Ishikawa (cell line): ENCODE data around the gene OSMR.

ENCODE experiments used
- CEBPB ChIP-seq: IDR thresholded peaks from 2 replicates; pipeline ENCODE4 v1.6.1; 2012
- CREB1 ChIP-seq: IDR thresholded peaks from 2 replicates; pipeline ENCODE4 v1.6.1; 2012; ENCODE audit warnings: low read depth
- EGR1 ChIP-seq: IDR thresholded peaks from 2 replicates; pipeline ENCODE4 v1.6.1; 2012
- RAD21 ChIP-seq: IDR thresholded peaks from 2 replicates; pipeline ENCODE4 v1.6.1; 2012; ENCODE audit warnings: low read depth
- TEAD4 ChIP-seq: IDR thresholded peaks from 2 replicates; pipeline ENCODE4 v1.6.1; 2012
- TF ChIP-seq, protein P1 (sequence below): IDR thresholded peaks from 2 replicates; pipeline ENCODE4 v1.6.1; 2012; ENCODE audit warnings: low read depth, mild to moderate bottlenecking
- TF ChIP-seq, protein P2 (sequence below): IDR thresholded peaks from 2 replicates; pipeline ENCODE4 v1.6.1; 2012

DNA sequence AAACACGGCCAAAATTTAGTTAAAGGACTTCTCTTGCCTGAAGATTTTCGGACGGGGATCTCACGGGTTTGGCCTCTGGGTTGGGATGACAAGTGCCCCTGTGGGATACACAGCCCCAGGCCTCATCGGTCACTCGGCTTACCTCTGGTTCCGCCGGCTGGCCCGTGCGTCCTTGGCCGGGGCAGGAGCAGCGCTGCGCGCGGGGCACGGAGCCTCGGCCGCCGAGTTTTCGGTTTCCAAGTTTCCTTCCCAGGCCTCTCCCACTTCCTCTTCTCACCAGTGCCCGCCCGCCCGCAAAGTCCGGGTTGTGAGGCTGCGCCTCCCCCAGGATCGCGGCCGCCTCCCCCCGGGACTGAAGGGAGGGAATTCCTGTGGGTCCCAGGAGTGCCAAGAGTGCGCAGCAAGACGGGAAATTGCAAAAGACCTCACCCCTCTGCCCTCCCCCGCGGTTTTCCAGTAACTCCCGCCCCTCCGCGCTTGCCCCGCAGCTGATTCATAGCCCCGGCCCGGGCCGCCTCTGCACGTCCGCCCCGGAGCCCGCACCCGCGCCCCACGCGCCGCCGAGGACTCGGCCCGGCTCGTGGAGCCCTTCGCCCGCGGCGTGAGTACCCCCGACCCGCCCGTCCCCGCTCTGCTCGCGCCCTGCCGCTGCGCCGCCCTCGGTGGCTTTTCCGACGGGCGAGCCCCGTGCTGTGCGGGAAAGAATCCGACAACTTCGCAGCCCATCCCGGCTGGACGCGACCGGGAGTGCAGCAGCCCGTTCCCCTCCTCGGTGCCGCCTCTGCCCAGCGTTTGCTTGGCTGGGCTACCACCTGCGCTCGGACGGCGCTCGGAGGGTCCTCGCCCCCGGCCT lies at the start of gene OSMR:
- TF ChIP-seq, protein P1, sequence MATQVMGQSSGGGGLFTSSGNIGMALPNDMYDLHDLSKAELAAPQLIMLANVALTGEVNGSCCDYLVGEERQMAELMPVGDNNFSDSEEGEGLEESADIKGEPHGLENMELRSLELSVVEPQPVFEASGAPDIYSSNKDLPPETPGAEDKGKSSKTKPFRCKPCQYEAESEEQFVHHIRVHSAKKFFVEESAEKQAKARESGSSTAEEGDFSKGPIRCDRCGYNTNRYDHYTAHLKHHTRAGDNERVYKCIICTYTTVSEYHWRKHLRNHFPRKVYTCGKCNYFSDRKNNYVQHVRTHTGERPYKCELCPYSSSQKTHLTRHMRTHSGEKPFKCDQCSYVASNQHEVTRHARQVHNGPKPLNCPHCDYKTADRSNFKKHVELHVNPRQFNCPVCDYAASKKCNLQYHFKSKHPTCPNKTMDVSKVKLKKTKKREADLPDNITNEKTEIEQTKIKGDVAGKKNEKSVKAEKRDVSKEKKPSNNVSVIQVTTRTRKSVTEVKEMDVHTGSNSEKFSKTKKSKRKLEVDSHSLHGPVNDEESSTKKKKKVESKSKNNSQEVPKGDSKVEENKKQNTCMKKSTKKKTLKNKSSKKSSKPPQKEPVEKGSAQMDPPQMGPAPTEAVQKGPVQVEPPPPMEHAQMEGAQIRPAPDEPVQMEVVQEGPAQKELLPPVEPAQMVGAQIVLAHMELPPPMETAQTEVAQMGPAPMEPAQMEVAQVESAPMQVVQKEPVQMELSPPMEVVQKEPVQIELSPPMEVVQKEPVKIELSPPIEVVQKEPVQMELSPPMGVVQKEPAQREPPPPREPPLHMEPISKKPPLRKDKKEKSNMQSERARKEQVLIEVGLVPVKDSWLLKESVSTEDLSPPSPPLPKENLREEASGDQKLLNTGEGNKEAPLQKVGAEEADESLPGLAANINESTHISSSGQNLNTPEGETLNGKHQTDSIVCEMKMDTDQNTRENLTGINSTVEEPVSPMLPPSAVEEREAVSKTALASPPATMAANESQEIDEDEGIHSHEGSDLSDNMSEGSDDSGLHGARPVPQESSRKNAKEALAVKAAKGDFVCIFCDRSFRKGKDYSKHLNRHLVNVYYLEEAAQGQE = no peak
- TF ChIP-seq, protein P2, sequence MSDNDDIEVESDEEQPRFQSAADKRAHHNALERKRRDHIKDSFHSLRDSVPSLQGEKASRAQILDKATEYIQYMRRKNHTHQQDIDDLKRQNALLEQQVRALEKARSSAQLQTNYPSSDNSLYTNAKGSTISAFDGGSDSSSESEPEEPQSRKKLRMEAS = no peak; the same call in none of the 2 replicates
- no peak for TF ChIP-seq EGR1
- peak; percentile 72; the same call in 1 of the 2 replicates for TF ChIP-seq TEAD4
- TF ChIP-seq CREB1 = no peak
- TF ChIP-seq CEBPB = peak; percentile 79
- TF ChIP-seq RAD21 = no peak
